K562 (cell line): ENCODE data around the gene PGBD1. TPM values are rescaled to one million over a fixed set of nuclear protein-coding genes. Genes with fewer than 3 reads are reported as not detected.

Experiments used
- HLTF ChIP-seq: fragments of 450-650 bp; IDR thresholded peaks from 2 replicates; pipeline ENCODE4 v1.6.1; 2016
- JUN ChIP-seq, 2 experiments: sonication (generic) in 1 of 2; formaldehyde crosslinking in 1 of 2; IDR thresholded peaks; 2 replicates each; pipeline versions ENCODE4 v1.6.1 to v1.8.0; 2012 to 2022; ENCODE audit warnings: borderline replicate concordance in 2 of 2, mild to moderate bottlenecking in 2 of 2, improper control_type of control experiment in 1 of 2, low read depth in 1 of 2, low read length in 1 of 2, missing genetic modification reagents in 1 of 2
- KDM5B ChIP-seq: fragments of 200-600 bp; sonication (generic); IDR thresholded peaks from 2 replicates; pipeline ENCODE4 v1.6.1; 2012; ENCODE audit warnings: low read depth, mild to moderate bottlenecking, moderate library complexity, low read length, control low read depth, inconsistent platforms; ENCODE audit not compliant: insufficient replicate concordance
- polyA plus RNA-seq, 8 experiments: library from polyadenylated mRNA; depleted of rRNA in 4 of 8; stranded (reverse) in 5 of 8; unstranded in 3 of 8; fragments of >200 nt; fragmentation: Nextera tagmentation in 2 of 8; fragmentation: Illumina TruSeq in 1 of 8; extraction: Ambion mirVana in 2 of 8; extraction: Trizol in 1 of 8; gene quantifications; 2 replicates each; pipeline versions ENCODE4 v1.2.1 to v1.2.3, GENCODE V29; 2011 to 2014; ENCODE audit warnings: inconsistent platforms in 1 of 8, missing spikeins in 1 of 8
- small RNA-seq: library from RNA; depleted of rRNA; stranded (forward); fragments of <200 nt; gene quantifications from one replicate; pipeline ENCODE3, GENCODE V24; 2014
- total RNA-seq, 7 experiments: library from RNA; depleted of rRNA in 6 of 7; stranded (reverse); fragments of >200 nt in 6 of 7; fragmentation: Illumina TruSeq in 2 of 7; extraction: Trizol in 2 of 7; gene quantifications; 2 replicates each; pipeline versions ENCODE4 v1.2.1 to v1.2.3, GENCODE V29; 2011 to 2021; ENCODE audit warnings: low replicate concordance in 1 of 7
- TF ChIP-seq, protein P1 (sequence below): fragments of 250-450 bp; sonication (Bioruptor Pico); IDR thresholded peaks from 2 replicates; pipeline ENCODE4 v1.5.0; 2021; ENCODE audit warnings: mild to moderate bottlenecking, borderline replicate concordance

PGBD1 gene
- total and polyA plus RNA-seq, 9 of the 15 experiments (the other 6 are each of a cell fraction or from before 2014, with no cell fraction given), result 3.3 to 9.0 (median 7.3) TPM

DNA sequence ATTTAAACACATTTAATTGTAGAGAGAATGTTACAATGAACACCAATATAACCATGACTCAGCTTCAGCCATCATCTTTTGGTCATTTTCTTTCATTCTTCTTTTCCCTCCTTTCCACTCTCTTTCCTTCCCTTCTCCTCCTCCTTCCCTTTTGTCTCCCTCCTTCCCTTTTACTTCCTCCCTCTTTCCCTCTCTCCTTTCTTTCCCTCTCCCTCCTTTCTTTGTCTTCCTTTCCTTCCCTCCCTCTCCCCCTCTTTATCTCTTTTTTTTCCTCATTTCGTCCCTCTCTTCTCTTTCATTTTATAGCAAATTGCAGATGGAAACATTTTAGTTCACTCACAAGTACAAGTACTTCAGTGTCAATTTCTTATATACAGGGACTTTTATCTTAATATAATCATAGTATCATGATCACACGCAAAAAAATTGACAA lies 70.1 kb downstream of the PGBD1 start (continued):
- TF ChIP-seq JUN (IDR thresholded peaks at IDR 0.05; ENCODE audit: borderline replicate concordance, low read depth, low read length) (no peak), JUN (CRISPR knock-in tag; IDR thresholded peaks at IDR 0.05; ENCODE audit: borderline replicate concordance) (no peak), KDM5B (no peak), HLTF (peak; percentile 95)
- TF ChIP-seq, protein P1, sequence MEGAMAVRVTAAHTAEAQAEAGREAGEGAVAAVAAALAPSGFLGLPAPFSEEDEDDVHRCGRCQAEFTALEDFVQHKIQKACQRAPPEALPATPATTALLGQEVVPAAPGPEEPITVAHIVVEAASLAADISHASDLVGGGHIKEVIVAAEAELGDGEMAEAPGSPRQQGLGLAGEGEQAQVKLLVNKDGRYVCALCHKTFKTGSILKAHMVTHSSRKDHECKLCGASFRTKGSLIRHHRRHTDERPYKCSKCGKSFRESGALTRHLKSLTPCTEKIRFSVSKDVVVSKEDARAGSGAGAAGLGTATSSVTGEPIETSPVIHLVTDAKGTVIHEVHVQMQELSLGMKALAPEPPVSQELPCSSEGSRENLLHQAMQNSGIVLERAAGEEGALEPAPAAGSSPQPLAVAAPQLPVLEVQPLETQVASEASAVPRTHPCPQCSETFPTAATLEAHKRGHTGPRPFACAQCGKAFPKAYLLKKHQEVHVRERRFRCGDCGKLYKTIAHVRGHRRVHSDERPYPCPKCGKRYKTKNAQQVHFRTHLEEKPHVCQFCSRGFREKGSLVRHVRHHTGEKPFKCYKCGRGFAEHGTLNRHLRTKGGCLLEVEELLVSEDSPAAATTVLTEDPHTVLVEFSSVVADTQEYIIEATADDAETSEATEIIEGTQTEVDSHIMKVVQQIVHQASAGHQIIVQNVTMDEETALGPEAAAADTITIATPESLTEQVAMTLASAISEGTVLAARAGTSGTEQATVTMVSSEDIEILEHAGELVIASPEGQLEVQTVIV (CRISPR knock-in tag), result no peak
- TF ChIP-seq, all 486 proteins: peak for 94

Small RNA genes within 50 kb of the gene (small RNA-seq; reads per million reads assigned to genes)
- not detected for gene AL021997.1
- not detected for gene AL021997.2

Other genes starting within 250 kb of the PGBD1 start
Only the 7 nearest of the 13 such genes appear.
- 18.4 and 19.0 TPM in 2 replicates for gene ZSCAN9, start 56.3 kb upstream of the PGBD1 start, total RNA-seq (2014; rRNA removed)
- 31.4 and 37.4 TPM in 2 replicates for gene ZSCAN9, start 56.3 kb upstream of the PGBD1 start, total RNA-seq (2014; rRNA removed; fragmentation: Illumina TruSeq; extraction: Trizol)
- 26.0 and 28.7 TPM in 2 replicates for gene ZSCAN9, start 56.3 kb upstream of the PGBD1 start, total RNA-seq (2015; rRNA removed; fragmentation: Illumina TruSeq; extraction: Trizol)
- 19.0 and 22.3 TPM in 2 replicates for gene ZSCAN9, start 56.3 kb upstream of the PGBD1 start, total RNA-seq (2021)
- gene ZSCAN9, start 56.3 kb upstream of the PGBD1 start, polyA plus RNA-seq (2011; rRNA removed), result 48.9 and 59.9 TPM in 2 replicates
- 31.8 and 32.5 TPM in 2 replicates for gene ZSCAN9, start 56.3 kb upstream of the PGBD1 start, polyA plus RNA-seq (2014; fragmentation: Illumina TruSeq; extraction: Trizol)
- gene ZSCAN9, start 56.3 kb upstream of the PGBD1 start, polyA plus RNA-seq (2014; fragmentation: Nextera tagmentation; extraction: Ambion mirVana), result 10 to 100 TPM; 18.8 to 20.0 TPM
- 30.4 and 35.2 TPM in 2 replicates for gene ZSCAN9, start 56.3 kb upstream of the PGBD1 start, polyA plus RNA-seq (2014; rRNA removed)
- gene ZKSCAN4, start 29.3 kb upstream of the PGBD1 start, total RNA-seq (2014; rRNA removed), result 3.8 and 4.7 TPM in 2 replicates
- 5.0 and 5.9 TPM in 2 replicates for gene ZKSCAN4, start 29.3 kb upstream of the PGBD1 start, total RNA-seq (2014; rRNA removed; fragmentation: Illumina TruSeq; extraction: Trizol)
- 5.3 and 6.4 TPM in 2 replicates for gene ZKSCAN4, start 29.3 kb upstream of the PGBD1 start, total RNA-seq (2015; rRNA removed; fragmentation: Illumina TruSeq; extraction: Trizol)
- 4.2 and 5.1 TPM in 2 replicates for gene ZKSCAN4, start 29.3 kb upstream of the PGBD1 start, total RNA-seq (2021)
- 4.6 and 5.3 TPM in 2 replicates for gene ZKSCAN4, start 29.3 kb upstream of the PGBD1 start, polyA plus RNA-seq (2011; rRNA removed)
- gene ZKSCAN4, start 29.3 kb upstream of the PGBD1 start, polyA plus RNA-seq (2014; fragmentation: Illumina TruSeq; extraction: Trizol), result 4.9 and 5.0 TPM in 2 replicates
- gene ZKSCAN4, start 29.3 kb upstream of the PGBD1 start, polyA plus RNA-seq (2014; fragmentation: Nextera tagmentation; extraction: Ambion mirVana), result 1 to 10 TPM; 1.2 to 1.6 TPM
- 4.1 and 4.7 TPM in 2 replicates for gene ZKSCAN4, start 29.3 kb upstream of the PGBD1 start, polyA plus RNA-seq (2014; rRNA removed)
- not detected in 2 replicates for gene NKAPL, start 22.3 kb upstream of the PGBD1 start, total RNA-seq (2014; rRNA removed)
- not detected in 2 replicates for gene NKAPL, start 22.3 kb upstream of the PGBD1 start, total RNA-seq (2014; rRNA removed; fragmentation: Illumina TruSeq; extraction: Trizol)
- not detected in 2 replicates for gene NKAPL, start 22.3 kb upstream of the PGBD1 start, total RNA-seq (2015; rRNA removed; fragmentation: Illumina TruSeq; extraction: Trizol)
- not detected in 2 replicates for gene NKAPL, start 22.3 kb upstream of the PGBD1 start, total RNA-seq (2021)
- gene NKAPL, start 22.3 kb upstream of the PGBD1 start, polyA plus RNA-seq (2011; rRNA removed), result not detected in 2 replicates
- gene NKAPL, start 22.3 kb upstream of the PGBD1 start, polyA plus RNA-seq (2014; fragmentation: Illumina TruSeq; extraction: Trizol), result not detected in 2 replicates
- not detected for gene NKAPL, start 22.3 kb upstream of the PGBD1 start, polyA plus RNA-seq (2014; fragmentation: Nextera tagmentation; extraction: Ambion mirVana)
- gene NKAPL, start 22.3 kb upstream of the PGBD1 start, polyA plus RNA-seq (2014; rRNA removed), result not detected in 2 replicates
- gene ZSCAN26, start 14.4 kb upstream of the PGBD1 start, total RNA-seq (2014; rRNA removed), result 5.4 and 5.9 TPM in 2 replicates
- 10.5 and 10.7 TPM in 2 replicates for gene ZSCAN26, start 14.4 kb upstream of the PGBD1 start, total RNA-seq (2014; rRNA removed; fragmentation: Illumina TruSeq; extraction: Trizol)
- gene ZSCAN26, start 14.4 kb upstream of the PGBD1 start, total RNA-seq (2015; rRNA removed; fragmentation: Illumina TruSeq; extraction: Trizol), result 10.7 and 11.0 TPM in 2 replicates
- gene ZSCAN26, start 14.4 kb upstream of the PGBD1 start, total RNA-seq (2021), result 6.1 and 6.9 TPM in 2 replicates
- 14.2 and 14.6 TPM in 2 replicates for gene ZSCAN26, start 14.4 kb upstream of the PGBD1 start, polyA plus RNA-seq (2011; rRNA removed)
- 12.2 and 12.4 TPM in 2 replicates for gene ZSCAN26, start 14.4 kb upstream of the PGBD1 start, polyA plus RNA-seq (2014; fragmentation: Illumina TruSeq; extraction: Trizol)
- 10 to 100 TPM in 1 of 2 experiments, 1 to 10 TPM in 1; 7.3 to 12.8 TPM for gene ZSCAN26, start 14.4 kb upstream of the PGBD1 start, polyA plus RNA-seq (2014; fragmentation: Nextera tagmentation; extraction: Ambion mirVana)
- gene ZSCAN26, start 14.4 kb upstream of the PGBD1 start, polyA plus RNA-seq (2014; rRNA removed), result 6.4 and 8.4 TPM in 2 replicates
- gene ZSCAN31, start 54.6 kb downstream of the PGBD1 start, total RNA-seq (2014; rRNA removed), result 4.1 and 6.3 TPM in 2 replicates
- 8.4 and 9.0 TPM in 2 replicates for gene ZSCAN31, start 54.6 kb downstream of the PGBD1 start, total RNA-seq (2014; rRNA removed; fragmentation: Illumina TruSeq; extraction: Trizol)
- gene ZSCAN31, start 54.6 kb downstream of the PGBD1 start, total RNA-seq (2015; rRNA removed; fragmentation: Illumina TruSeq; extraction: Trizol), result 11.4 and 12.1 TPM in 2 replicates
- 5.7 and 7.4 TPM in 2 replicates for gene ZSCAN31, start 54.6 kb downstream of the PGBD1 start, total RNA-seq (2021)
- 8.4 and 9.8 TPM in 2 replicates for gene ZSCAN31, start 54.6 kb downstream of the PGBD1 start, polyA plus RNA-seq (2011; rRNA removed)
- gene ZSCAN31, start 54.6 kb downstream of the PGBD1 start, polyA plus RNA-seq (2014; fragmentation: Illumina TruSeq; extraction: Trizol), result 7.9 and 8.5 TPM in 2 replicates
- 1 to 10 TPM; 5.0 to 7.0 TPM for gene ZSCAN31, start 54.6 kb downstream of the PGBD1 start, polyA plus RNA-seq (2014; fragmentation: Nextera tagmentation; extraction: Ambion mirVana)
- 3.9 and 5.7 TPM in 2 replicates for gene ZSCAN31, start 54.6 kb downstream of the PGBD1 start, polyA plus RNA-seq (2014; rRNA removed)
- gene ZKSCAN3, start 68.4 kb downstream of the PGBD1 start, total RNA-seq (2014; rRNA removed), result 5.5 and 9.1 TPM in 2 replicates
- gene ZKSCAN3, start 68.4 kb downstream of the PGBD1 start, total RNA-seq (2014; rRNA removed; fragmentation: Illumina TruSeq; extraction: Trizol), result 12.4 and 12.8 TPM in 2 replicates
- 12.2 and 12.4 TPM in 2 replicates for gene ZKSCAN3, start 68.4 kb downstream of the PGBD1 start, total RNA-seq (2015; rRNA removed; fragmentation: Illumina TruSeq; extraction: Trizol)
- 10.2 and 11.1 TPM in 2 replicates for gene ZKSCAN3, start 68.4 kb downstream of the PGBD1 start, total RNA-seq (2021)
- gene ZKSCAN3, start 68.4 kb downstream of the PGBD1 start, polyA plus RNA-seq (2011; rRNA removed), result 11.4 and 12.2 TPM in 2 replicates
- 9.0 and 10.4 TPM in 2 replicates for gene ZKSCAN3, start 68.4 kb downstream of the PGBD1 start, polyA plus RNA-seq (2014; fragmentation: Illumina TruSeq; extraction: Trizol)
- 1 to 10 TPM; 3.0 to 4.3 TPM for gene ZKSCAN3, start 68.4 kb downstream of the PGBD1 start, polyA plus RNA-seq (2014; fragmentation: Nextera tagmentation; extraction: Ambion mirVana)
- gene ZKSCAN3, start 68.4 kb downstream of the PGBD1 start, polyA plus RNA-seq (2014; rRNA removed), result 6.9 and 8.0 TPM in 2 replicates
- 12.3 and 12.5 TPM in 2 replicates for gene ZSCAN12, start 118.2 kb downstream of the PGBD1 start, total RNA-seq (2014; rRNA removed)
- 19.4 and 22.6 TPM in 2 replicates for gene ZSCAN12, start 118.2 kb downstream of the PGBD1 start, total RNA-seq (2014; rRNA removed; fragmentation: Illumina TruSeq; extraction: Trizol)
- 17.7 and 19.6 TPM in 2 replicates for gene ZSCAN12, start 118.2 kb downstream of the PGBD1 start, total RNA-seq (2015; rRNA removed; fragmentation: Illumina TruSeq; extraction: Trizol)
- gene ZSCAN12, start 118.2 kb downstream of the PGBD1 start, total RNA-seq (2021), result 12.1 and 12.5 TPM in 2 replicates
- 14.5 and 18.5 TPM in 2 replicates for gene ZSCAN12, start 118.2 kb downstream of the PGBD1 start, polyA plus RNA-seq (2011; rRNA removed)
- gene ZSCAN12, start 118.2 kb downstream of the PGBD1 start, polyA plus RNA-seq (2014; fragmentation: Illumina TruSeq; extraction: Trizol), result 12.3 and 14.5 TPM in 2 replicates
- 1 to 10 TPM; 2.5 to 7.9 TPM for gene ZSCAN12, start 118.2 kb downstream of the PGBD1 start, polyA plus RNA-seq (2014; fragmentation: Nextera tagmentation; extraction: Ambion mirVana)
- 10.4 and 11.4 TPM in 2 replicates for gene ZSCAN12, start 118.2 kb downstream of the PGBD1 start, polyA plus RNA-seq (2014; rRNA removed)